Sigmoid colon (tissue), 7 donors: ENCODE results near the gene IQSEC3. TPM values are rescaled to one million over a fixed set of nuclear protein-coding genes. Genes with fewer than 3 reads are reported as not detected.

ENCODE experiments used
- DNase-seq: peaks from one replicate; pipeline ENCODE4 v3.0.0-alpha.2; 2019
- H3K27ac ChIP-seq, 4 donors: fragments of 200-600 bp; sonication (generic); one replicate each; pipeline ENCODE4 v1.5.1; 2016 to 2019; ENCODE audit warnings: mild to moderate bottlenecking in 1 of 4
- H3K27me3 ChIP-seq, 3 donors: fragments of 200-600 bp; sonication (generic); one replicate each; pipeline ENCODE4 v1.5.1; 2019; ENCODE audit warnings: mild to moderate bottlenecking in 1 of 3
- H3K36me3 ChIP-seq, 4 donors: fragments of 200-600 bp; sonication (generic); one replicate each; pipeline ENCODE4 v1.5.1; 2016 to 2019
- H3K4me1 ChIP-seq, 4 donors: fragments of 200-600 bp; sonication (generic); one replicate each; pipeline ENCODE4 v1.5.1; 2017 to 2019
- H3K4me3 ChIP-seq, 4 donors: fragments of 200-600 bp; sonication (generic); one replicate each; pipeline ENCODE4 v1.5.1; 2017 to 2019; ENCODE audit warnings: mild to moderate bottlenecking in 2 of 4, moderate library complexity in 1 of 4
- H3K9me3 ChIP-seq, 4 donors: fragments of 200-600 bp in 3 of 4; sonication (generic) in 3 of 4; one replicate each; pipeline versions ENCODE4 v1.5.1 to v1.6.1; 2013 to 2019
- CTCF ChIP-seq, 4 experiments: fragments of 450-650 bp in 3 of 4; fragments of 200-600 bp in 1 of 4; IDR thresholded peaks; one replicate each; pipeline ENCODE4 v1.5.1; 2016 to 2019; ENCODE audit warnings: antibody characterized with exemption in 4 of 4, mild to moderate bottlenecking in 3 of 4, moderate library complexity in 2 of 4
- EP300 ChIP-seq, 4 donors: sonication (generic); formaldehyde crosslinking; IDR thresholded peaks; one replicate each; pipeline ENCODE4 v1.6.1; 2017; ENCODE audit warnings: antibody characterized with exemption in 4 of 4
- POLR2A ChIP-seq, 2 donors: fragments of 450-650 bp; IDR thresholded peaks; one replicate each; pipeline ENCODE4 v1.6.1; 2016; ENCODE audit warnings: antibody characterized with exemption in 2 of 2, mild to moderate bottlenecking in 2 of 2, moderate library complexity in 2 of 2
- POLR2AphosphoS5 ChIP-seq, 4 donors: sonication (generic); formaldehyde crosslinking; IDR thresholded peaks; one replicate each; pipeline ENCODE4 v1.6.1; 2017; ENCODE audit warnings: antibody characterized with exemption in 4 of 4
- WGBS, 2 donors: extraction: QIAGEN DNeasy Blood & Tissue Kit; methylation state at CpG; one replicate each; pipeline ENCODE4 v1.1.7; 2013; 5-methylcytosine and 5-hydroxymethylcytosine counted together
- intact Hi-C: fragments of 100-400 bp; cut with DNase I; formaldehyde crosslinking; loops from one replicate; pipeline ENCODE4 v1.15.1; 2023
- polyA plus RNA-seq, 3 donors: library from polyadenylated mRNA; stranded (reverse); fragments of 200-250 nt; gene quantifications; one replicate each; pipeline ENCODE4 v1.2.3, GENCODE V29; 2013
- total RNA-seq, 4 donors: library from RNA; depleted of rRNA; stranded (reverse); fragments of >200 nt; gene quantifications; one replicate each; pipeline ENCODE4 v1.1.0, GENCODE V29; 2016
- donor health status: healthy with polysubstance abuse.
- donor health status: Bipolar disorder and iron deficiency.
- donor health status: healthy.

Gene IQSEC3
- total and polyA plus RNA-seq, 7 donors: under 0.01 to 2.2 (median 0.54) TPM; not detected in 1

DNA sequence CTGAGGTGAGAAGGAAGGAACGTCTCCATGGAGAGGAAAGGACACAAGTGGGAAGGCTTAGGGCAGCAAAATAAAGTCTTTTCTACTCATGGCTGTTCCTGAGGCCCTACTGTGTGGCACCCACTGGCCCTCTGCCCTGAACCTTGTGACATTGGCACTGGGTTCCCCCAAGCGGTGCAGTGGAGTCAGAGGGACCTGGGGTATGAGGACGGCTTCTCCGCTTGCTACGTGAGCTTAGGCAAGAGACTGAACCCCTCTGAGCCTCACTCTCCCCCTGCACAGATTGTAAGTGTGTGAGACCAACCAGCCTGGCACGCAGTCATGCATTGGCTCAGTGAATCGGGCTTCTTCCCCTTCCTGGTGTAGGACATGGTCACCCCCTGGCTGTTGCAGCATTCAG lies 127.7 kb downstream of the IQSEC3 start:
- H3K4me1 ChIP-seq: peaks cover 0 to 4% (median 3%) of the 10 kb centered on the region in 4 donors
- intact Hi-C loops: no loop called here
- no peak overlapping the region for H3K4me3 ChIP-seq
- 83 to 87% methylated on average over 7 of the region's 7 CpGs for WGBS, 2 donors
- TF ChIP-seq CTCF (IDR thresholded peaks at IDR 0.05): no peak
- no peak for TF ChIP-seq POLR2AphosphoS5 (IDR thresholded peaks at IDR 0.05)
- TF ChIP-seq POLR2A (IDR thresholded peaks at IDR 0.05): no peak
- TF ChIP-seq EP300 (IDR thresholded peaks at IDR 0.05): no peak
- peaks cover 0 to 52% (median 4%) of the 10 kb centered on the region in 3 donors for H3K27me3 ChIP-seq
- H3K9me3 ChIP-seq: no peaks in the 10 kb centered on the region
- DNase-seq: no peak
- no peaks in the 10 kb centered on the region for H3K36me3 ChIP-seq
- no peak overlapping the region for H3K27ac ChIP-seq

DNA sequence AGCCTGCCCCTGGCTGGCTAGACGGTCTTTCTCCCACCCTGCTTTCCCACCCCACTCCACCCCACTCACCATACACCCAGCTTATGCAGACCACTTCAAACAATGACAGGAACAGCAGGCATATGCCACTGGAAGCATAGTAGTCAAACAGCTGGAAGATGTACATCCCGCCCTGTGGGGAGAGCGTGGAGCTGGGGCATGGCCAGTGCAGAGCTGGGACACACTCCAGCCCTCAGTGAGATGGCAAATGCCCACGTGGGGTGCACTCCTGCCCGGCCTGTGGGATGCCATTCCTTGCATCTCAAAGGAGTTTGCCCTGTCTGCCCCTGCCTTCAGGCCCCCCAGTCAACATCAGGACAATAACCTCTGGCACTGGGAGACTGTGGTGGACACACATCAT lies 128.6 kb downstream of the IQSEC3 start:
- no peaks in the 10 kb centered on the region for H3K36me3 ChIP-seq
- H3K4me3 ChIP-seq: no peak overlapping the region
- 77 to 82% methylated on average over 5 of the region's 5 CpGs for WGBS, 2 donors
- no peaks in the 10 kb centered on the region for H3K9me3 ChIP-seq
- intact Hi-C loops: no loop called here
- DNase-seq: no peak
- TF ChIP-seq POLR2A (IDR thresholded peaks at IDR 0.05) (no peak), POLR2AphosphoS5 (IDR thresholded peaks at IDR 0.05) (no peak), CTCF (IDR thresholded peaks at IDR 0.05) (no peak), EP300 (IDR thresholded peaks at IDR 0.05) (no peak)
- H3K27ac ChIP-seq: no peak overlapping the region
- no peaks in the 10 kb centered on the region for H3K4me1 ChIP-seq
- peaks cover 0 to 52% (median 0%) of the 10 kb centered on the region in 3 donors for H3K27me3 ChIP-seq

DNA sequence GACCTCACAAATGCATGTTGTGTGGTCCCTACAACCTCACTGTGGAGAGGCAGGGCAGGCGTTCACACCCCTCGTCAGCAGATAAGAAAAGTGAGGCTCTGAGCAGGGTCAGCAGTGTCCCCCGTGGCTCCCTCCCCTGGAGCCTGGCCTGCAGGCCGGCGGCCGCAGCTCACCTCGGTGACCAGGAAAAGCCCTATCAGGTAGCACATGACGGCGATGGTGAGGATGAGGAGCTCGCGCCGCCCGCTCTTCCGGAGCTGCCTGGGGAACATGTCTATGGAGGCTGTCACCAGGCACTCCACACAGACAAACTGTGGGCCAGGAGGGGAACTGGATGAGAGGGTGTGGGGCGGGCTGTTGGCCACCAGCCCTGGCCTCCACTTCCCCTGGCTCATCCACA lies 129.4 kb downstream of the IQSEC3 start:
- DNase-seq: no peak
- no peaks in the 10 kb centered on the region for H3K9me3 ChIP-seq
- H3K27me3 ChIP-seq: peaks cover 0 to 57% (median 0%) of the 10 kb centered on the region in 3 donors
- no peaks in the 10 kb centered on the region for H3K36me3 ChIP-seq
- H3K4me3 ChIP-seq: no peak overlapping the region
- H3K4me1 ChIP-seq: no peaks in the 10 kb centered on the region
- H3K27ac ChIP-seq: no peak overlapping the region
- 89 to 93% methylated on average over 15 of the region's 15 CpGs for WGBS, 2 donors
- intact Hi-C loops: no loop called here
- TF ChIP-seq POLR2AphosphoS5 (IDR thresholded peaks at IDR 0.05): no peak
- TF ChIP-seq CTCF (IDR thresholded peaks at IDR 0.05): no peak
- TF ChIP-seq EP300 (IDR thresholded peaks at IDR 0.05): no peak
- TF ChIP-seq POLR2A (IDR thresholded peaks at IDR 0.05): no peak

DNA sequence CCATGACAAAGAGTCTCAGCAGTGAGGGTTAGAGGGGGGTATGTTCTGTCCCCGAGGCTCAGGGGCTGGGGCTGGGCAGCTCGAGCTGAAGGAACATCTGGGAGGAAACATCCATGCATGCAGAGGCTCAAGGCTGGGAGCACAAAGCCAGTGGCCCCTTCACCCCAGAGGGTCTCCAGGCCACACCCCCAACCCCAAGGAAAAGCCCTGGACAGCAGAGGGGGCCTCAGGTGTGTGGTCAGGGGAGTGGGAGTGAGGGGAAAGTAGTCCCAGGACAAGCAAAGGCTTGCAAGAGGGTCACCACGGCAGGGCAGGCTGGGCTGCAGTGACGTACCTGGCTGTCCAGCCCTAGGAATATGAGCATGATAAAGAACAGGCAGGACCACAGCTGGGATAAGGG lies 129.9 kb downstream of the IQSEC3 start:
- Histone ChIP-seq H3K4me3 (no peak overlapping the region), H3K36me3 (no peaks in the 10 kb centered on the region), H3K4me1 (no peaks in the 10 kb centered on the region), H3K27ac (no peak overlapping the region), H3K9me3 (no peaks in the 10 kb centered on the region), H3K27me3 (peaks cover 0 to 59% (median 0%) of the 10 kb centered on the region in 3 donors)
- DNase-seq: no peak
- 66 to 84% methylated on average over 4 of the region's 4 CpGs for WGBS, 2 donors
- TF ChIP-seq POLR2A (IDR thresholded peaks at IDR 0.05) (no peak), EP300 (IDR thresholded peaks at IDR 0.05) (no peak), CTCF (IDR thresholded peaks at IDR 0.05) (no peak), POLR2AphosphoS5 (IDR thresholded peaks at IDR 0.05) (no peak)
- intact Hi-C loops: no loop called here

GRCh38 chr12:197347-197746 lies 130.8 kb downstream of the IQSEC3 start:
- Histone ChIP-seq H3K9me3 (no peaks in the 10 kb centered on the region), H3K36me3 (no peaks in the 10 kb centered on the region), H3K27ac (no peak overlapping the region), H3K27me3 (peaks cover 0 to 66% (median 0%) of the 10 kb centered on the region in 3 donors), H3K4me3 (no peak overlapping the region), H3K4me1 (no peaks in the 10 kb centered on the region)
- WGBS, 2 donors: 88 to 89% methylated on average over 3 of the region's 3 CpGs
- intact Hi-C loops: no loop called here
- TF ChIP-seq EP300 (IDR thresholded peaks at IDR 0.05) (no peak), POLR2AphosphoS5 (IDR thresholded peaks at IDR 0.05) (no peak), CTCF (IDR thresholded peaks at IDR 0.05) (no peak), POLR2A (IDR thresholded peaks at IDR 0.05) (no peak)
- DNase-seq: no peak
